Stimulated activated CD8-positive, alpha-beta memory T cell treated with anti-CD3 and anti-CD28 coated beads, Interleukin-7, amount 100 ng/mL, for 4 hours (primary cell): ENCODE measurements around the gene ENDOV.
"Not testable (repeated sequence)": the region's sequence is repeated elsewhere in the genome, so short reads cannot be mapped to it uniquely, and the experiment has no call there.

Experiments
- DNase-seq, 2 donors: peaks; one replicate each; pipeline ENCODE4 v3.0.0-alpha.2; 2020; ENCODE audit warnings: low read depth in 2 of 2

The ENDOV gene

DNA sequence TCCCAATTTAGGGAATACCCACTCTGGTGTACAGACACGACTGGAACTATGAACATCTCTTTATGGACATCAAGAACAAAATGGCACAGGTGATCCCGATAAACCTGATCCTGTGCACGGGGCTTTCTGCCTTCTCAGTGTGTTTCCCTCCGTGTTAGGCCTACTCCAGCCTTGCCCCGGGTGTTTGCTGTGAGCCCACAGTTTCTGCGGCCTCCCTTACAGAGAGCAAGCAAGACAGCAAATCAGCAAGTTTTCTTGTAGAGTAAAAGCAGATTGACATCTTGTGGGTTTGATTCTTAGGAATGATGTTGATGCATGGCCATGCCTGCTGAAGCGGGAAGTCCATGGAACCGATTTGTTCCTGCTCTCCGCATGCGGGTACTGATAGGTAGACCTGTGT, 26.4 kb upstream of the ENDOV start:
- no peak for DNase-seq

GRCh38 chr17:80389011-80389995, 25.7 kb upstream of the ENDOV start:
- no peak for DNase-seq

DNA sequence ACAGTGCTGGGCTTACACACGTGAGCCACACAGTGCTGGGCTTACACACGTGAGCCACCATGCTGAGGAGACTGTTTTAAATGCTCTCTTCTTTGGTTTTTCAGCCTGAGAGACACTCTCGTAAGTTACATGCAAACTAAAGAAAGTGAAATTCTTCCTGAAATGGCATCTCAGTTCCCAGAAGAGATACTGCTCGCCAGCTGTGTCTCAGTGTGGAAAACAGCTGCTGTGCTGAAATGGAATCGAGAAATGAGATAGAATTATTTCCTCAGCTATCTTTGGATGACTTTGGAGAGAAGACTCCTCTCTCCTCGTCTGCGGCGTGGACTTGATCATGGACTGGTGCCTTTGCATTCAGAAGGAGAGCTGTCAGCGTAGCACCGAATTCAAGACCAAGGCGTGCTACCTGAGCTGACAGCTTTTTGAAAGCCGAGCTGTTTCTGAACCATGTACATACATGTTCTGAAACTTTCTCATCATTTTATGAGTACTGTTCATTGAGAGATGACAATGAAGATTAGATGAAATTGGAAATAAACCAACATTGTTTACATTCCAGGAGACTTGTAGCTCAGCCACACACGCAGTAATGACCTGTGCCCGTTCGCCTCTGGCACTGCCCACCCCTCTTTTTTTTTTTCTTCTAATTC, 21.6 kb upstream of the ENDOV start:
- DNase-seq, result no peak

- no peak for DNase-seq
Observed at GRCh38 chr17:80393961-80394360, 21.0 kb upstream of the ENDOV start.

DNA sequence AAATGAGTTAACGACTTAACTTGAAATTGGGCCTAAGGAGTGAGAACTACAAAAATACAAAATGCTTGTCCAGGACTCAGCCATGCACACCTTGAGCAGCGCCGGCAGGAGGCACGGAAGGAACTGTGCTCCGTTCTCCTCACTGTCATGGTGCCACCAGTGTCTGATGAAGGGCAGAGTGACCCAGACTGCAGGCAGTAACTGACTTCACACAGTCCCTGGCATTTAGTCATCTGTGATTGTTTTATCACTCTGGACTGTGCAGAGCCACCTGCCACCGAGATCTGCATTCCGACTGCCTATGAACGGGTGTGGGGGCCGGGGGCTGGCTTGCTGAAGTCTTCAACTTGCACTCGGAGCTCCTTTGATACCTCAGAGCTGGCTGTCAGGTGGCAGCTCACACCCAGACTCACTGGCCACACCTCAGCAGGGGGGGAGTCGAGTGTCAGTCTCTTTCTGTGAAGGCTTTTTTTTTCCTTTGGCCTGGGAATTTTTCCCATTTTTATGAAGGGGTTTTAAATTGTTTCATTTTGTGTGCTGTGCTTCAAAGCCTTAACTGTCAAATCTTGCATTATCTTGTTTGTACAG, 20.2 kb upstream of the ENDOV start:
- no peak for DNase-seq

- no peak for DNase-seq
Observed at GRCh38 chr17:80395402-80396151, 19.4 kb upstream of the ENDOV start.

- DNase-seq, result no peak
Observed at GRCh38 chr17:80396157-80397033, 18.6 kb upstream of the ENDOV start.

GRCh38 chr17:80397034-80397387, 18.0 kb upstream of the ENDOV start:
- DNase-seq, result no peak

DNA sequence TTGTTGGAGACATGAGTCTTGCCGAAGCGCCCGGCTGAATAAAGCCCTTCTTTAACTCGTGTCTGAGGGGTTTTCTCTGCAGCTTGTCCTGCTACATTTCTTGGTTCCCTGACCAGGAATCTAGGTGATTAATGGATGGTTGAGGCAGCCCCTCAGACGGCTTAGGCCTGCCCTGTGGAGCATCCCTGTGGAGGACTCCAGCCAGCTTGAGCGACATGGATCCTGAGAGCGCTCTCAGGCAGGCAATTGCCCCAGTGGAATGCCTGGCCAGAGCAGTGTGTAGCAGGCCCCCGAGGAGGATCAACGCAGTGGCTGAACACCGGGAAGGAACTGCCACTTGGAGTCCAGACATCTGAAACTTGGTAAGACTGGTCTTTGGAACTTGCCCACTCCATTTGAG, 17.3 kb upstream of the ENDOV start:
- DNase-seq, result no peak

- DNase-seq, result not testable (repeated sequence)
Observed at GRCh38 chr17:80401086-80401485, 13.9 kb upstream of the ENDOV start.

DNA sequence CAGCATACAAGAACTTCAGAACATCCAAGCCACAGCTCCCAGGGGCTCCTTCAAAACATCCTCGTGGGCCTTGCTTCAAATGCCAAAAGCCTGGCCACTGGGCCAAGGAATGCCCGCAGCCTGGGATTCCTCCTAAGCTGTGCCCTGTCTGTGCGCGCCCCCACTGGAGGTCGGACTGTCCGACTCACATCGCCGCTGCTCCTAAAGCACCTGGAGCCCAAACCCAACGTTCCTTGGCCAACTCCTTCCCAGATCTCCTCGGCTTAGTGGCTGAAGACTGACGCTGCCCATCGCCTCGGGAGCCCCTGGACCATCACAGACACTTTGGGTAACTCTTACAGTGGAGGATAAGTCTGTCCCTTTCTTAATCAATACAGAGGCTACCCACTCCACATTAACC, 12.9 kb upstream of the ENDOV start:
- not testable (repeated sequence) for DNase-seq

- no peak for DNase-seq
Observed at GRCh38 chr17:80402959-80403358, 12.0 kb upstream of the ENDOV start.

DNA sequence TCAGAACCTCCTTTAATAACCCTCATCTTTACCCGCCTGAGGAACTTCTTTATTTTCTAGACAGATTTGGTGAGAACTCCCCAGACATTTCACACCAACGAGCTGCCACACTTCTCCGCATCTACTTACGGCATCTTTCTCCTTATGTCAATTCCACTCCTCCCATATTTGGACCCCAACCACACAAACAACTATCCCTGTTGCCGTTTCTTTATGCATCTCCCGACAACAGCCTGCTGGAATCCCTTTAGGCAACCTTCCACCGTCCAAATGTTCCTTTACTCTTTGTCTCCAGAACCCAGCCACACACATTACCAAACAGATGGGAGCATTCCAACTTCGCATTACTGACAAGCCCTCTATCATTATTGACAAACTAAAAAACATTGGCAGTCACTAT, 8.8 kb upstream of the ENDOV start:
- no peak for DNase-seq

DNA sequence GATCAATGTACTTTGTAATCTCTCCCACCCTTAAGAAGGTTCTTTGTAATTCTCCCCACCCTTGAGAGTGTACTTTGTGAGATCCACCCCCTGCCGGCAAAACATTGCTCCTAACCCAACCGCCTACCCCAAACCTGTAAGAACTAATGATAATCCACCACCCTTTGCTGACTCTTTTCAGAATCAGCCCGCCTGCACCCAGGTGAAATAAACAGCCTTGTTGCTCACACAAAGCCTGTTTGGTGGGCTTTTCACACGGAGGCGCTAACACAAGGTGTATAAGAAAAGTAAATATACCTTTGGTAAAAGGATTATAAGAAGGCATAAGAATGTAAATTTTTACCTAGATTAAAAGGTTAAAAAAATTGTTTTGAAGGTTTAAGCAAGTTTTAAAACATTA, 7.0 kb upstream of the ENDOV start:
- not testable (repeated sequence) for DNase-seq

- no peak for DNase-seq
Observed at GRCh38 chr17:80408872-80409271, 6.1 kb upstream of the ENDOV start.

GRCh38 chr17:80409626-80410025, 5.3 kb upstream of the ENDOV start:
- DNase-seq, result no peak

DNA sequence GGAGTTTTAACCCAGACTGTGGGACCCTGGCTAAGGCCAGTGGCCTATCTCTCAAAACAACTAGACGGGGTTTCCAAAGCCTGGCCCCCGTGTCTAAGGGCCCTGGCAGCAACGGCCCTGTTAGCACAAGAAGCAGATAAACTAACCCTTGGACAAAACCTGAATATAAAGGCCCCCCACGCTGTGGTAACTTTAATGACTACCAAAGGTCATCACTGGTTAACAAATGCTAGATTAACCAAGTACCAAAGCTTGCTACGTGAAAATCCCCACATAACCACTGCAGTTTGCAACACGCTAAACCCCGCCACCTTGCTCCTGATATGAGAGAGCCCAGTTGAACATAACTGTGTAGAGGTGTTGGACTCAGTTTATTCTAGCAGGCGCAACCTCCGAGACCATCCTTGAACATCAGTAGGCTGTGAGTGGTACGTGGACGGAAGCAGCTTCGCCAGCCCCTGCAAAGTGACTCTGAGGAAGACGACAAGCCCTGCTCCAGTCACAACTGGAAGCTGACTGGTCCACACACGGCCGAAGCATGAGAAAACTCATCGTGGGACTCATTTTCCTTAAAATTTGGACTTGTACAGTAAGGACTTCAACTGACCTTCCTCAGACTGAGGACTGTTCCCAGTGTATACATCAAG, 4.4 kb upstream of the ENDOV start:
- not testable (repeated sequence) for DNase-seq

DNA sequence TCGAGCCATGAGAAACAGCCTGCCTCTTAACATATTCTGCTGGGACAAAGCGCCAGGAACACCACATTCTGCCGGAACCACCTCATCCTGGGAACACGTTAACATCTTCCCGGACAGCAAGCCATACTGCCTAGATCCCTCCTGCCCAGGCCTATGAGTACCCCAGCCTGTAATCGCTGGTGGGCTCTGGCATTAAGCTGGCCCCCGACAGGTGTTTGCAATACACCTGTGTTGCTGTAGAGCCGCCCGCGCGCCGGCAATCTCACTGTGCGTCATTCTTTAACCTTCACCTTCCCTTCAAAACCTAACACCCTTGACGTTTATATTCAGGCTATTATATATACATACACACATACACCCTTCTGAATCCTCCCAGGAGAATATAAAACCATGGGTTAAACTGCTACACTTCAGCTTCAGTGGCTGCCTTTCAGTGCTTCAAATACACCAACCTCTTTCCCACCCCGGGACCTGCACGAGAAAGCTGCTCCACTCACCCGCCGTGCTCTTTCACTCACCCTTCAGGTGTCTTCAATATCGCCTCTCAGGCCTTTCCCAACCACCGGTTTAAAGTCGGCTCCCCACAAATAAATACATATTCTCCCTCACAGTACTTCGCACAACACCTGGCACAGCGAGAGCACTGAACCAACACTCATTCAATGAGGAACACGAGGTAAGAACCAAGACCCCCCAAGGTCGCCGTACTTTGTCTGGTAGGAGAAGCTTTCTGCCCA, 1.0 kb upstream of the ENDOV start:
- DNase-seq, result no peak

GRCh38 chr17:80414508-80414802, 512 bp upstream of the ENDOV start:
- DNase-seq, result no peak

- DNase-seq, result no peak
Observed at GRCh38 chr17:80415626-80416137, 715 bp downstream of the ENDOV start.
